DOHH2 (cell line): ENCODE data around the gene AIFM1.

Source experiments
- CTCF ChIP-seq: fragments of 200-600 bp; sonication (generic); IDR thresholded peaks from one replicate; pipeline ENCODE4 v1.5.1; 2014; ENCODE audit warnings: antibody characterized with exemption, mild to moderate bottlenecking, low read depth, low read length; ENCODE audit not compliant: poor library complexity, severe bottlenecking
- EZH2phosphoT487 ChIP-seq: fragments of 200-600 bp; sonication (generic); IDR thresholded peaks from 2 replicates; pipeline ENCODE4 v1.6.1; 2017; ENCODE audit warnings: borderline replicate concordance, mild to moderate bottlenecking, antibody characterized with exemption, low read length, moderate library complexity, mixed read lengths

GRCh38 chrX:130159776-130160175, 5.9 kb downstream of the AIFM1 start:
- TF ChIP-seq CTCF = no peak
- TF ChIP-seq EZH2phosphoT487 = no peak
